Osteoblast (primary cell): Measurements from ENCODE around the gene AARSD1. TPM values are rescaled to one million over a fixed set of nuclear protein-coding genes. Genes with fewer than 3 reads are reported as not detected.

Experiments used
- small RNA-seq: library from RNA; depleted of rRNA; stranded (forward); fragments of <200 nt; gene quantifications from one replicate; pipeline ENCODE3, GENCODE V24; 2012
- total RNA-seq: library from RNA; depleted of rRNA; stranded (reverse); fragments of >200 nt; gene quantifications from 2 replicates; pipeline ENCODE4 v1.2.3, GENCODE V29; 2012

Gene AARSD1
- total RNA-seq, 1 donor = 14.1 TPM

Small RNA genes within 50 kb of the gene (small RNA-seq; reads per million reads assigned to genes)
- gene AARSD1 = 0.22 reads per million
- gene RF00561 = not detected

Other genes starting within 250 kb of the AARSD1 start
- 30.8 and 31.8 TPM in 2 replicates for gene EZH1, start 219.4 kb downstream of the AARSD1 start, total RNA-seq
- gene RAMP2, start 203.2 kb downstream of the AARSD1 start, total RNA-seq = not detected in 2 replicates
- 46.7 and 55.7 TPM in 2 replicates for gene VPS25, start 191.0 kb downstream of the AARSD1 start, total RNA-seq
- under 0.01 TPM in 1 of 2 replicates, not detected in the other for gene WNK4, start 183.8 kb downstream of the AARSD1 start, total RNA-seq
- 44.2 and 47.4 TPM in 2 replicates for gene COA3, start 165.8 kb downstream of the AARSD1 start, total RNA-seq
- gene CNTD1, start 165.6 kb downstream of the AARSD1 start, total RNA-seq = 0.88 TPM in 1 of 2 replicates, not detected in the other
- 94.8 and 104 TPM in 2 replicates for gene BECN1, start 140.2 kb downstream of the AARSD1 start, total RNA-seq
- 79.9 and 81.1 TPM in 2 replicates for gene PSME3, start 131.1 kb downstream of the AARSD1 start, total RNA-seq
- 0.72 and 0.88 TPM in 2 replicates for gene AOC2, start 119.9 kb downstream of the AARSD1 start, total RNA-seq
- gene AOC3, start 113.3 kb downstream of the AARSD1 start, total RNA-seq = under 0.01 TPM in 1 of 2 replicates, not detected in the other
- not detected in 2 replicates for gene G6PC1, start 63.7 kb downstream of the AARSD1 start, total RNA-seq
- under 0.01 and 0.29 TPM in 2 replicates for gene PTGES3L, start 15.6 kb upstream of the AARSD1 start, total RNA-seq
- 8.8 and 10.1 TPM in 2 replicates for gene RUNDC1, start 16.1 kb upstream of the AARSD1 start, total RNA-seq
- gene RPL27, start 34.0 kb upstream of the AARSD1 start, total RNA-seq = 878 and 1,256 TPM in 2 replicates
- 28.6 and 45.2 TPM in 2 replicates for gene IFI35, start 42.3 kb upstream of the AARSD1 start, total RNA-seq
- 441 and 449 TPM in 2 replicates for gene VAT1, start 57.9 kb upstream of the AARSD1 start, total RNA-seq
- gene RND2, start 60.8 kb upstream of the AARSD1 start, total RNA-seq = 0.29 and 0.36 TPM in 2 replicates
- 5.4 and 7.7 TPM in 2 replicates for gene BRCA1, start 160.9 kb upstream of the AARSD1 start, total RNA-seq
- gene NBR1, start 206.8 kb upstream of the AARSD1 start, total RNA-seq = 115 and 121 TPM in 2 replicates
- 5.1 and 5.6 TPM in 2 replicates for gene TMEM106A, start 247.4 kb upstream of the AARSD1 start, total RNA-seq